GM12878 (cell line): Measurements from ENCODE around the gene ANXA2R. TPM values are rescaled to one million over a fixed set of nuclear protein-coding genes. Genes with fewer than 3 reads are reported as not detected.

Experiments used
- ATAC-seq: fragments of 200-7000 bp; cut with Tn5 transposase; 3 replicates; pipeline ENCODE4 v1.9.1; 2020; ENCODE audit warnings: mild to moderate bottlenecking, moderate library complexity
- BruUV-seq: library from RNA; stranded (reverse); fragments of 400-500 nt; replicated peaks from 2 replicates; lab custom pipeline; 2021; lab: Mats Ljungman, UMichigan
- CTCF ChIA-PET: fragments of 300-600 bp; sonication (Branson Sonifier 250); formaldehyde crosslinking; extraction: SDS; loops from one replicate; lab custom pipeline; 2021; ENCODE audit warnings: inconsistent platforms; lab: Yijun Ruan, JAX
- POLR2A ChIA-PET: fragments of 350-600 bp; formaldehyde crosslinking; extraction: SDS; loops from one replicate; lab custom pipeline; 2021; ENCODE audit warnings: inconsistent platforms; lab: Charles Lee
- RAD21 ChIA-PET: fragments of 300-600 bp; sonication (Branson Sonifier 250); formaldehyde crosslinking; loops from one replicate; lab custom pipeline; 2023; ENCODE audit warnings: antibody characterized with exemption; ENCODE audit not compliant: unreplicated experiment; lab: Charles Lee
- SMC1A ChIA-PET: fragments of 300-600 bp; sonication (Branson Sonifier 250); formaldehyde crosslinking; loops from one replicate; lab custom pipeline; 2023; ENCODE audit not compliant: unreplicated experiment, uncharacterized antibody; lab: Charles Lee
- DNase-seq: peaks from one replicate; pipeline ENCODE4 v3.0.0-alpha.2; 2011; ENCODE audit warnings: low read depth, low spot score
- FAIRE-seq: peaks from 3 replicates; lab custom pipeline; 2011; peaks lifted over from hg19 to GRCh38; lab: Jason Lieb, UNC
- H2AFZ ChIP-seq: 2 replicates; pipeline ENCODE4 v1.6.0; 2011; ENCODE audit warnings: low read depth, low read length, control low read depth; ENCODE audit not compliant: control insufficient read depth
- H3K27ac ChIP-seq: 2 replicates; pipeline ENCODE4 v1.5.1; 2011; ENCODE audit warnings: control low read depth; ENCODE audit not compliant: control insufficient read depth, insufficient read depth
- H3K27me3 ChIP-seq, 2 experiments: replicated peaks in 1 of 2; 2 replicates each; pipeline versions ENCODE4 v1.6.0 to v1.6.1; 2011; ENCODE audit warnings: low read length in 1 of 2; ENCODE audit not compliant: control insufficient read depth in 2 of 2, insufficient read depth in 2 of 2
- H3K36me3 ChIP-seq, 2 experiments: 2 replicates each; pipeline ENCODE4 v1.5.1; 2011; ENCODE audit warnings: low read length in 1 of 2; ENCODE audit not compliant: control insufficient read depth in 2 of 2, insufficient read depth in 2 of 2
- H3K4me1 ChIP-seq: 2 replicates; pipeline ENCODE4 v1.6.1; 2011; ENCODE audit warnings: mild to moderate bottlenecking, low read length, moderate library complexity, mixed read lengths; ENCODE audit not compliant: control insufficient read depth, insufficient read depth
- H3K4me2 ChIP-seq: 2 replicates; pipeline ENCODE4 v1.6.0; 2011; ENCODE audit warnings: control low read depth; ENCODE audit not compliant: control insufficient read depth, insufficient read depth
- H3K4me3 ChIP-seq: fragments of 200-600 bp; sonication (generic); 2 replicates; pipeline ENCODE4 v1.5.1; 2016
- H3K79me2 ChIP-seq: 2 replicates; pipeline ENCODE4 v1.6.0; 2011; ENCODE audit warnings: low read length; ENCODE audit not compliant: control insufficient read depth, insufficient read depth
- H3K9ac ChIP-seq: 2 replicates; pipeline ENCODE4 v1.8.0; 2011; ENCODE audit warnings: low read length, control low read depth, mixed read lengths; ENCODE audit not compliant: control insufficient read depth, insufficient read depth
- H3K9me3 ChIP-seq: replicated peaks from 3 replicates; pipeline ENCODE4 v1.5.1; 2011; ENCODE audit warnings: mild to moderate bottlenecking, low read length; ENCODE audit not compliant: control insufficient read depth, insufficient read depth
- H4K20me1 ChIP-seq: 2 replicates; pipeline ENCODE4 v1.6.0; 2011; ENCODE audit not compliant: control insufficient read depth, insufficient read depth
- BHLHE40 ChIP-seq, 2 experiments: fragments of 450-650 bp in 1 of 2; IDR thresholded peaks; 2 replicates each; pipeline ENCODE4 v1.6.1; 2011 to 2017; ENCODE audit warnings: low read depth in 2 of 2, borderline replicate concordance in 1 of 2, improper control_type of control experiment in 1 of 2, low read length in 1 of 2, mild to moderate bottlenecking in 1 of 2
- BRCA1 ChIP-seq: IDR thresholded peaks from 2 replicates; pipeline ENCODE4 v1.6.1; 2011; ENCODE audit warnings: low read depth, low read length, improper control_type of control experiment
- CEBPB ChIP-seq, 2 experiments: fragments of 150-350 bp in 1 of 2; IDR thresholded peaks; 2 replicates each; pipeline ENCODE4 v1.6.1; 2012 to 2014; ENCODE audit warnings: low read depth in 2 of 2, low read length in 2 of 2, borderline replicate concordance in 1 of 2, inconsistent platforms in 1 of 2
- CHD4 ChIP-seq: fragments of 200-600 bp; sonication (generic); IDR thresholded peaks from 2 replicates; pipeline ENCODE4 v1.6.1; 2016; ENCODE audit warnings: mild to moderate bottlenecking
- FOXK2 ChIP-seq: fragments of 450-650 bp; IDR thresholded peaks from 2 replicates; pipeline ENCODE4 v1.6.1; 2017; ENCODE audit warnings: mild to moderate bottlenecking, moderate library complexity
- HDAC2 ChIP-seq: fragments of 200-600 bp; sonication (generic); IDR thresholded peaks from 2 replicates; pipeline ENCODE4 v1.6.1; 2017
- HDGF ChIP-seq: fragments of 450-650 bp; IDR thresholded peaks from 2 replicates; pipeline ENCODE4 v1.6.1; 2016; ENCODE audit warnings: antibody characterized with exemption
- RFX5 ChIP-seq: IDR thresholded peaks from 2 replicates; pipeline ENCODE4 v1.6.1; 2011; ENCODE audit warnings: low read depth, low read length, improper control_type of control experiment
- RUNX3 ChIP-seq: IDR thresholded peaks from 2 replicates; pipeline ENCODE4 v1.6.1; 2012; ENCODE audit warnings: low read length, inconsistent platforms
- STAT1 ChIP-seq: fragments of 450-650 bp; conservative IDR thresholded peaks from 2 replicates; pipeline ENCODE4 v1.6.1; 2014; ENCODE audit warnings: antibody characterized with exemption, mild to moderate bottlenecking
- WGBS: methylation state at CpG from one replicate; pipeline ENCODE4 v1.1.6; 2016; ENCODE audit warnings: low lambda C conversion rate; ENCODE audit not compliant: insufficient replicate concordance, insufficient coverage; ENCODE audit errors: missing lambda C conversion rate; 5-methylcytosine and 5-hydroxymethylcytosine counted together
- in situ Hi-C: fragments of 300-500 bp; cut with MboI; formaldehyde crosslinking; loops from 9 replicates; pipeline ENCODE4 v1.14.3; 2018; ENCODE audit warnings: mixed read lengths
- intact Hi-C: fragments of 100-400 bp; cut with micrococcal nuclease; formaldehyde crosslinking; loops from one replicate; pipeline ENCODE4 v1.14.2; 2022; ENCODE audit not compliant: unreplicated experiment
- polyA plus RNA-seq, 11 experiments: library from polyadenylated mRNA; depleted of rRNA in 4 of 11; unstranded in 6 of 11; stranded (reverse) in 5 of 11; fragments of >200 nt; fragmentation: Nextera tagmentation in 4 of 11; fragmentation: Illumina TruSeq in 1 of 11; extraction: Ambion mirVana in 4 of 11; extraction: Trizol in 1 of 11; gene quantifications; 1 replicate in 1 of 11; 2 replicates in 10 of 11; pipeline versions ENCODE4 v1.2.1 to v1.2.3, GENCODE V29; 2011 to 2016; ENCODE audit warnings: inconsistent platforms in 2 of 11, missing spikeins in 2 of 11, low read depth in 1 of 11
- total RNA-seq, 4 experiments: library from RNA; depleted of rRNA in 3 of 4; stranded (reverse); fragments of >200 nt in 3 of 4; fragmentation: Illumina TruSeq in 1 of 4; extraction: Trizol in 1 of 4; gene quantifications; 2 replicates each; pipeline versions ENCODE4 v1.2.1 to v1.2.3, GENCODE V29; 2013 to 2021
- TF ChIP-seq, protein P1 (sequence below): IDR thresholded peaks from 2 replicates; pipeline ENCODE4 v1.6.1; 2011; ENCODE audit warnings: low read depth, low read length, improper control_type of control experiment, borderline replicate concordance
- TF ChIP-seq, protein P2 (sequence below): IDR thresholded peaks from 2 replicates; pipeline ENCODE4 v1.6.1; 2012; ENCODE audit warnings: low read length, inconsistent platforms
- TF ChIP-seq, protein P3 (sequence below): IDR thresholded peaks from 2 replicates; pipeline ENCODE4 v1.6.1; 2012; ENCODE audit warnings: improper control_type of control experiment, low read depth, low read length; ENCODE audit not compliant: insufficient replicate concordance
- TF ChIP-seq, protein P4 (sequence below): IDR thresholded peaks from 2 replicates; pipeline ENCODE4 v1.6.1; 2011; ENCODE audit warnings: borderline replicate concordance, low read depth, mild to moderate bottlenecking, moderate library complexity, mixed read lengths, low read length; ENCODE audit not compliant: insufficient read depth; ENCODE audit errors: extremely low read length

ANXA2R gene
- total and polyA plus RNA-seq, 10 of the 15 experiments (the other 5 are each of a cell fraction or from before 2014, with no cell fraction given), result 2.3 to 7.8 (median 4.4) TPM

DNA sequence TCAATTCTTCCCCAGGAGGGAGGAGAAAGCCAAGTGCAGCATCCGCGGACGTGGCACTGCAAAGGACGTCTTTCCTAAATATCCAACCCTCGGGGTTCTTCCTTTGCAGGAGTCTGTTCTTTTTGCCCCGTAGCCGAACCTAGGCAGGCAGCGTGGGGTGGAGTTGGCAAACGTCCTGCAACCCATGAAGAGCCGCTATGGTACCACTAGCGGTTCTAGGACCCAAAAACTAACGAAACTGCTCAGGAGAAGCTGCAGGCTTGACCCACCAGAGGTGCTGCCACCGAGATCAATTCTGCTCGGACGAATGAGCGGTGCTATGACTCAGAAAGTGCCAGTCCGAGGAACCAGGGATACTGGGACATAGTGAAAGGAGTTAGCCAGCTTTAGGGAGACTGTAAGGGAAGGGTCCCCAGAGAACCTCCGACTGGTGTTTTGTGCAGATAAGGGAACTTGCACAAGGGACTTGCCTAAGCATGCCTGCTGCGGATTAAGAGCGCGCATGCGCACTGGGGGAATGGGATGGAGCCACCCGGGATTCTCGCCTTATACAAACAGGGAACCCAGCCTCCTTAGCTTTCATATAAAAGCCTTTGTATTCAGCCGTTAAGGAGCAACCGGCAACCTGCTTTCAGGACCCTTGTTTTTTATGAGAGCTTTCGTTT lies 32.7 kb downstream of the ANXA2R start:
- FAIRE-seq, result no peak
- H3K4me2 ChIP-seq, result peak overlapping the region; percentile 92
- SMC1A ChIA-PET, result interaction anchor here (0.9 to 3.9 kb wide), 11 partner anchors 9 to 60 kb away, joined by 3 to 48 read pairs (median 5); partner anchors contain the start of gene ANXA2R
- peak overlapping the region; percentile 81 for H3K9ac ChIP-seq
- H3K27me3 ChIP-seq, result no peaks in the 10 kb centered on the region
- intact Hi-C loops (loop anchor here (5.0 kb wide), 1 partner anchor 100 kb away; no protein-coding TSS in a partner anchor), in situ Hi-C loops (no loop called here)
- H2AFZ ChIP-seq, result peak overlapping the region; percentile 65
- no peaks in the 10 kb centered on the region for H3K79me2 ChIP-seq
- RAD21 ChIA-PET, result interaction anchor here (0.9 to 3.4 kb wide), 10 partner anchors 8 to 99 kb away, joined by 3 to 78 read pairs (median 6); no protein-coding TSS in a partner anchor
- DNase-seq, result no peak
- CTCF ChIA-PET, result interaction anchor here (0.5 to 4.5 kb wide), 13 partner anchors 9 to 155 kb away, joined by 3 to 64 read pairs (median 9); partner anchors contain the start of gene ANXA2R
- H3K9me3 ChIP-seq, result no peaks in the 10 kb centered on the region
- H3K27ac ChIP-seq, result peak overlapping the region; percentile 94
- H4K20me1 ChIP-seq, result no peaks in the 10 kb centered on the region
- POLR2A ChIA-PET, result interaction anchor here (0.6 to 4.4 kb wide), 9 partner anchors 10 to 1077 kb away, joined by 3 to 65 read pairs (median 4); no protein-coding TSS in a partner anchor
- H3K4me3 ChIP-seq, result peak overlapping the region; percentile 67
- ATAC-seq, result peak; percentile 33
- no peaks in the 10 kb centered on the region for H3K36me3 ChIP-seq
- peaks cover 13% of the 10 kb centered on the region for H3K4me1 ChIP-seq
- TSS peak; percentile 74 for BruUV-seq
- WGBS, result 9% methylated on average over 27 of the region's 27 CpGs
- 0 out of 4 replicates have a peak, but pooled peaks of 1 of the 2 experiments have one; percentile 7 for TF ChIP-seq BHLHE40 (IDR thresholded peaks at IDR 0.05; ENCODE audit: borderline replicate concordance in 1 of 2, low read depth in 2 of 2, low read length in 1 of 2)
- TF ChIP-seq BRCA1, result no peak
- no peak for TF ChIP-seq CHD4
- TF ChIP-seq HDGF, result peak; percentile 29; the same call in 1 of the 2 replicates
- peak in 1 of 2 experiments; percentile 10; a peak in 1 of 4 replicates for TF ChIP-seq CEBPB (IDR thresholded peaks at IDR 0.05; ENCODE audit: borderline replicate concordance in 1 of 2, low read depth in 2 of 2, low read length in 2 of 2)
- TF ChIP-seq, protein P1, sequence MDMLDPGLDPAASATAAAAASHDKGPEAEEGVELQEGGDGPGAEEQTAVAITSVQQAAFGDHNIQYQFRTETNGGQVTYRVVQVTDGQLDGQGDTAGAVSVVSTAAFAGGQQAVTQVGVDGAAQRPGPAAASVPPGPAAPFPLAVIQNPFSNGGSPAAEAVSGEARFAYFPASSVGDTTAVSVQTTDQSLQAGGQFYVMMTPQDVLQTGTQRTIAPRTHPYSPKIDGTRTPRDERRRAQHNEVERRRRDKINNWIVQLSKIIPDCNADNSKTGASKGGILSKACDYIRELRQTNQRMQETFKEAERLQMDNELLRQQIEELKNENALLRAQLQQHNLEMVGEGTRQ, result no peak
- no peak for TF ChIP-seq HDAC2
- TF ChIP-seq, protein P2, sequence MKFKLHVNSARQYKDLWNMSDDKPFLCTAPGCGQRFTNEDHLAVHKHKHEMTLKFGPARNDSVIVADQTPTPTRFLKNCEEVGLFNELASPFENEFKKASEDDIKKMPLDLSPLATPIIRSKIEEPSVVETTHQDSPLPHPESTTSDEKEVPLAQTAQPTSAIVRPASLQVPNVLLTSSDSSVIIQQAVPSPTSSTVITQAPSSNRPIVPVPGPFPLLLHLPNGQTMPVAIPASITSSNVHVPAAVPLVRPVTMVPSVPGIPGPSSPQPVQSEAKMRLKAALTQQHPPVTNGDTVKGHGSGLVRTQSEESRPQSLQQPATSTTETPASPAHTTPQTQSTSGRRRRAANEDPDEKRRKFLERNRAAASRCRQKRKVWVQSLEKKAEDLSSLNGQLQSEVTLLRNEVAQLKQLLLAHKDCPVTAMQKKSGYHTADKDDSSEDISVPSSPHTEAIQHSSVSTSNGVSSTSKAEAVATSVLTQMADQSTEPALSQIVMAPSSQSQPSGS, result no peak; the same call in 1 of the 2 replicates
- TF ChIP-seq, protein P3, sequence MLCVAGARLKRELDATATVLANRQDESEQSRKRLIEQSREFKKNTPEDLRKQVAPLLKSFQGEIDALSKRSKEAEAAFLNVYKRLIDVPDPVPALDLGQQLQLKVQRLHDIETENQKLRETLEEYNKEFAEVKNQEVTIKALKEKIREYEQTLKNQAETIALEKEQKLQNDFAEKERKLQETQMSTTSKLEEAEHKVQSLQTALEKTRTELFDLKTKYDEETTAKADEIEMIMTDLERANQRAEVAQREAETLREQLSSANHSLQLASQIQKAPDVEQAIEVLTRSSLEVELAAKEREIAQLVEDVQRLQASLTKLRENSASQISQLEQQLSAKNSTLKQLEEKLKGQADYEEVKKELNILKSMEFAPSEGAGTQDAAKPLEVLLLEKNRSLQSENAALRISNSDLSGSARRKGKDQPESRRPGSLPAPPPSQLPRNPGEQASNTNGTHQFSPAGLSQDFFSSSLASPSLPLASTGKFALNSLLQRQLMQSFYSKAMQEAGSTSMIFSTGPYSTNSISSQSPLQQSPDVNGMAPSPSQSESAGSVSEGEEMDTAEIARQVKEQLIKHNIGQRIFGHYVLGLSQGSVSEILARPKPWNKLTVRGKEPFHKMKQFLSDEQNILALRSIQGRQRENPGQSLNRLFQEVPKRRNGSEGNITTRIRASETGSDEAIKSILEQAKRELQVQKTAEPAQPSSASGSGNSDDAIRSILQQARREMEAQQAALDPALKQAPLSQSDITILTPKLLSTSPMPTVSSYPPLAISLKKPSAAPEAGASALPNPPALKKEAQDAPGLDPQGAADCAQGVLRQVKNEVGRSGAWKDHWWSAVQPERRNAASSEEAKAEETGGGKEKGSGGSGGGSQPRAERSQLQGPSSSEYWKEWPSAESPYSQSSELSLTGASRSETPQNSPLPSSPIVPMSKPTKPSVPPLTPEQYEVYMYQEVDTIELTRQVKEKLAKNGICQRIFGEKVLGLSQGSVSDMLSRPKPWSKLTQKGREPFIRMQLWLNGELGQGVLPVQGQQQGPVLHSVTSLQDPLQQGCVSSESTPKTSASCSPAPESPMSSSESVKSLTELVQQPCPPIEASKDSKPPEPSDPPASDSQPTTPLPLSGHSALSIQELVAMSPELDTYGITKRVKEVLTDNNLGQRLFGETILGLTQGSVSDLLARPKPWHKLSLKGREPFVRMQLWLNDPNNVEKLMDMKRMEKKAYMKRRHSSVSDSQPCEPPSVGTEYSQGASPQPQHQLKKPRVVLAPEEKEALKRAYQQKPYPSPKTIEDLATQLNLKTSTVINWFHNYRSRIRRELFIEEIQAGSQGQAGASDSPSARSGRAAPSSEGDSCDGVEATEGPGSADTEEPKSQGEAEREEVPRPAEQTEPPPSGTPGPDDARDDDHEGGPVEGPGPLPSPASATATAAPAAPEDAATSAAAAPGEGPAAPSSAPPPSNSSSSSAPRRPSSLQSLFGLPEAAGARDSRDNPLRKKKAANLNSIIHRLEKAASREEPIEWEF, result no peak
- no peak for TF ChIP-seq FOXK2
- TF ChIP-seq RUNX3, result no peak
- TF ChIP-seq, protein P4, sequence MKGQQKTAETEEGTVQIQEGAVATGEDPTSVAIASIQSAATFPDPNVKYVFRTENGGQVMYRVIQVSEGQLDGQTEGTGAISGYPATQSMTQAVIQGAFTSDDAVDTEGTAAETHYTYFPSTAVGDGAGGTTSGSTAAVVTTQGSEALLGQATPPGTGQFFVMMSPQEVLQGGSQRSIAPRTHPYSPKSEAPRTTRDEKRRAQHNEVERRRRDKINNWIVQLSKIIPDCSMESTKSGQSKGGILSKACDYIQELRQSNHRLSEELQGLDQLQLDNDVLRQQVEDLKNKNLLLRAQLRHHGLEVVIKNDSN, result no peak
- TF ChIP-seq RFX5, result no peak
- no peak for TF ChIP-seq STAT1
